Common myeloid progenitor, CD34-positive (primary cell): ENCODE measurements around the gene GMNC.

ENCODE experiments used
- CTCF ChIA-PET: fragments of 350-600 bp; sonication (Branson Sonifier 250); formaldehyde crosslinking; loops from one replicate; lab custom pipeline; 2021; ENCODE audit warnings: antibody characterized with exemption; lab: Charles Lee
- POLR2A ChIA-PET: fragments of 350-600 bp; sonication (Branson Sonifier 250); formaldehyde crosslinking; loops from one replicate; lab custom pipeline; 2021; ENCODE audit warnings: antibody characterized with exemption; lab: Charles Lee
- DNase-seq, 3 donors: peaks; one replicate each; pipeline versions ENCODE4 v3.0.0 to v3.0.0-alpha.2; 2013
- H3K27ac ChIP-seq, 2 experiments: 1 replicate in 1 of 2; 2 replicates in 1 of 2; pipeline ENCODE4 v1.7.0; 2013; ENCODE audit warnings: inconsistent platforms in 2 of 2, low read length in 2 of 2, mild to moderate bottlenecking in 2 of 2, low read depth in 1 of 2, moderate library complexity in 1 of 2; ENCODE audit not compliant: severe bottlenecking in 2 of 2, insufficient read depth in 1 of 2, poor library complexity in 1 of 2
- H3K27me3 ChIP-seq, 5 experiments: replicated peaks in 2 of 5; 1 replicate in 3 of 5; 2 replicates in 2 of 5; pipeline versions ENCODE4 v1.6.1 to v1.7.0; 2013; ENCODE audit warnings: low read length in 4 of 5, mild to moderate bottlenecking in 2 of 5, moderate library complexity in 2 of 5, inconsistent platforms in 1 of 5; ENCODE audit not compliant: insufficient read depth in 5 of 5, control insufficient read depth in 4 of 5
- H3K36me3 ChIP-seq, 4 experiments: 1 replicate in 2 of 4; 2 replicates in 2 of 4; pipeline versions ENCODE4 v1.6.1 to v1.7.0; 2013; ENCODE audit warnings: low read length in 3 of 4, control low read depth in 1 of 4, mild to moderate bottlenecking in 1 of 4; ENCODE audit not compliant: control insufficient read depth in 4 of 4, insufficient read depth in 4 of 4
- H3K4me1 ChIP-seq, 4 experiments: 1 replicate in 3 of 4; 2 replicates in 1 of 4; pipeline versions ENCODE4 v1.6.1 to v1.7.1; 2013; ENCODE audit warnings: low read length in 3 of 4, mild to moderate bottlenecking in 3 of 4, control low read depth in 1 of 4, inconsistent platforms in 1 of 4, moderate library complexity in 1 of 4; ENCODE audit not compliant: control insufficient read depth in 4 of 4, insufficient read depth in 4 of 4; ENCODE audit errors: control extremely low read depth in 1 of 4
- H3K4me3 ChIP-seq, 7 experiments: 1 replicate in 4 of 7; 2 replicates in 3 of 7; pipeline versions ENCODE4 v1.5.1 to v1.7.0; 2013; ENCODE audit warnings: mild to moderate bottlenecking in 7 of 7, low read length in 6 of 7, moderate library complexity in 6 of 7, inconsistent platforms in 2 of 7, low read depth in 2 of 7, control low read depth in 1 of 7; ENCODE audit not compliant: insufficient read depth in 4 of 7, control insufficient read depth in 1 of 7; ENCODE audit errors: extremely low read depth in 1 of 7
- H3K9me3 ChIP-seq, 5 experiments: 1 replicate in 4 of 5; 2 replicates in 1 of 5; pipeline versions ENCODE4 v1.6.1 to v1.7.1; 2013; ENCODE audit warnings: low read length in 4 of 5, mild to moderate bottlenecking in 2 of 5, inconsistent platforms in 1 of 5, low read depth in 1 of 5, moderate library complexity in 1 of 5; ENCODE audit not compliant: control insufficient read depth in 4 of 5, insufficient read depth in 2 of 5; ENCODE audit errors: control extremely low read depth in 1 of 5
- WGBS: methylation state at CpG from one replicate; pipeline ENCODE4 v1.1.5; 2013; ENCODE audit not compliant: insufficient coverage; 5-methylcytosine and 5-hydroxymethylcytosine counted together

GMNC gene

DNA sequence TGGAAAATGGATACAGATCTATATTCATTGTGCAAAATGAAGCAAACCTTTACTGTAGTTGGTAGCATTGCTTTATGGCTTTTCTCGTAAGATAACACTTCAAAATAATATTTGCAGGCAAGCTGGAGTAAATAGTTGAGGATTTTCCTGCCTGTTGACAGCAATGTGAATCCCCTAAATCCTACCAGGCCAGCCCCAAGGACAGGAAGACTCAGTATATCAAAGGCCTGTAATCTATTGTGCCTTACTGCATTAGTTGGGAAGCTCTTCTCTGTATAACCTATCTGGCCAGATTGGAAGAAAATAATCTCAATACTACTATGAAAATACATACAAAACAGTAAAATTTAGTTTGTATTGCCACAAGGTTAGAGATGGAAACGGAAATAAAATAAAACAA, 4.6 kb upstream of the GMNC start:
- DNase-seq = no peak
- H3K4me3 ChIP-seq = no peak overlapping the region
- peaks cover 0 to 10% (median 6%) of the 10 kb centered on the region in 4 experiments for H3K4me1 ChIP-seq
- ChIA-PET CTCF (interaction anchor here (0.8 kb wide), 1 partner anchor 55 kb away, joined by 3 read pairs; no protein-coding TSS in a partner anchor), POLR2A (no interaction called here)
- peaks cover 2 to 50% (median 22%) of the 10 kb centered on the region in 5 experiments for H3K27me3 ChIP-seq
- WGBS = no CpG with 5 or more reads among the region's 2 CpGs
- H3K36me3 ChIP-seq = no peaks in the 10 kb centered on the region
- H3K27ac ChIP-seq = no peak overlapping the region
- no peaks in the 10 kb centered on the region for H3K9me3 ChIP-seq

DNA sequence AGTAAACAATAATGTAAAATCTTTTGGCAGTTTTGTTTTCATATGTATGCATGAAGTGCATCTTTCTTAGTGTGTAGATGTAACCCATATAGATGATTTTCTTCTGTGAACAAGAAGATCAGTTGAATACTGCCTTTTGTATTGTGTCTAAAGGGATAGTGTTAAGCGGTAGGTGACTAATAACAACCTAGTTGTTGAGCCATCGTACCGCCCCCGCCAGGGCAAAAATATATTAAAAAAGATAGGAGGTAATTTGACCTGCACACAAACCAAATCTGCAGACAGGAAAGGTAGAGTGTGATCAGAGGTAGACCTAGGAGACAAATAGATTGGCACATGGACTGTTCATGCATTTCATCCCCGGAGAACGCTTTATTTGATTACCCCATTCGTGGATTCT, 3.3 kb upstream of the GMNC start:
- 57% methylated on average over 1 of the region's 7 CpGs for WGBS
- no peak overlapping the region for H3K4me3 ChIP-seq
- no peak overlapping the region for H3K27ac ChIP-seq
- no peaks in the 10 kb centered on the region for H3K9me3 ChIP-seq
- H3K4me1 ChIP-seq = peaks cover 0 to 10% (median 6%) of the 10 kb centered on the region in 4 experiments
- no peak for DNase-seq
- CTCF ChIA-PET = no interaction called here
- no peaks in the 10 kb centered on the region for H3K36me3 ChIP-seq
- POLR2A ChIA-PET = no interaction called here
- peaks cover 4 to 60% (median 35%) of the 10 kb centered on the region in 5 experiments for H3K27me3 ChIP-seq

DNA sequence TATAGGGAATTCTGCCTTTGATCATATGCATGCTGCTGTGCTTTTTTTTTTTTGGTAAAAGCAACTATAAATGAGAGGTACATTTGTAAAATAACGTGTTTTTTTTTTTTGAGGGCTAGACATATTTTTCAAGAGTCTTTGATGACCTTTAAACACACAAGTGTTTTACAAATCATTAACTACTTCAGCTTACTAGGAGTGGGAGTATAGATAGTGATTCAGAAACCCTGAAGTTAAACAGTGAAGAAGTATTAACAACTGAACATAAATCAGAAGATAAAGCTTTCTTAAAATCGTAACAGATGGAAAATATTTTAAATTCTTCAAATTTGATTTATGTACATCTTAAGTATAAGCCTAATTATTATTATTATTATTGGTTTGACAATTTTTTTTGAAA, 2.9 kb upstream of the GMNC start:
- no peaks in the 10 kb centered on the region for H3K36me3 ChIP-seq
- peaks cover 7 to 63% (median 38%) of the 10 kb centered on the region in 5 experiments for H3K27me3 ChIP-seq
- H3K4me1 ChIP-seq = peaks cover 0 to 10% (median 6%) of the 10 kb centered on the region in 4 experiments
- H3K27ac ChIP-seq = no peak overlapping the region
- whole genome bisulfite sequencing = no CpG with 5 or more reads among the region's 2 CpGs
- no peak for DNase-seq
- ChIA-PET CTCF (no interaction called here), POLR2A (interaction anchor here (0.6 kb wide), 1 partner anchor 78 kb away, joined by 3 read pairs; no protein-coding TSS in a partner anchor)
- H3K4me3 ChIP-seq = no peak overlapping the region
- H3K9me3 ChIP-seq = no peaks in the 10 kb centered on the region

DNA sequence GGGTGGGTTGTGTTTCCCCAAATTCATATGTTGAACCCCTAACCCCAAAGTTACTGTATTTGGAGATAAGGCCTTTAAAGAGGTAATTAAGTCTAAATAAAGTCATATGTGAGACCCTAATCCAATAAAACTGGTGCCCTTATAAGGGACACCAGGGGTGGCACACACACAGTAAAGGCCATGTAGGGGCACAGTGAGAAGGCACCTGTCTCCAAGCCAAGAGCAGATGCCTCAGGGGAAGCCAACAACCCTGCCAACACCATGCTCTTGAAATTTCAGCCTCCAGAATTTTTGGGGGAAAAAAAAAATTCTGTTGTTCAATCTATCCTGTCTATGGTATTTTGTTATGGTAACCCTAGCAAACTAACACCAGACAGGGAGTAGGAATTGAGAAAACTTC, 1.5 kb upstream of the GMNC start:
- ChIA-PET POLR2A (no interaction called here), CTCF (interaction anchor here (0.7 kb wide), 1 partner anchor 63 kb away, joined by 3 read pairs; no protein-coding TSS in a partner anchor)
- Histone ChIP-seq H3K27ac (no peak overlapping the region), H3K4me3 (no peak overlapping the region), H3K4me1 (peaks cover 0 to 10% (median 6%) of the 10 kb centered on the region in 4 experiments), H3K36me3 (no peaks in the 10 kb centered on the region), H3K9me3 (no peaks in the 10 kb centered on the region), H3K27me3 (peaks cover 9 to 64% (median 41%) of the 10 kb centered on the region in 5 experiments)
- no peak for DNase-seq

DNA sequence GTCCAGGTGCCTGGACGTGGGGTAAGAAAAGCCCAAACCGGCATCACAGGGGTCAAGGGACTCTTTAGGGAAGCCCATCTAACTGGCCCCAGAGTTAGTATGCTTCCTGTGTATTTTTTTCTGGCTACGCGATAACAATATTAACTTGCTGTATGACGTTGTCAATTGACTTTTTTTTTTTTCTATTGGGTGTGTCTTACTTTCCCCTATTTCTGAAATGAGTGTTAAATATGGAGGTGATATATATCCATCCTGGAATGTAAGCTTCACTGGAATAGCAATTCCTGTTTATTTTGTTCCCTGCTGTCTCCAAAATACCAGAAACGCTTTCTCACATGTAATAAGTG, 598 bp upstream of the GMNC start:
- POLR2A ChIA-PET = no interaction called here
- Histone ChIP-seq H3K9me3 (no peaks in the 10 kb centered on the region), H3K27ac (no peak overlapping the region), H3K4me1 (peaks cover 0 to 10% (median 6%) of the 10 kb centered on the region in 4 experiments), H3K36me3 (no peaks in the 10 kb centered on the region), H3K27me3 (peaks cover 9 to 64% (median 41%) of the 10 kb centered on the region in 5 experiments), H3K4me3 (peak overlapping the region; percentile 6 to 72 (median 57))
- CTCF ChIA-PET = interaction anchor here (1.7 kb wide), 1 partner anchor 188 kb away, joined by 5 read pairs; no protein-coding TSS in a partner anchor
- WGBS = 3% methylated on average over 2 of the region's 6 CpGs
- peak in 2 of 3 donors; percentile 23 to 41 for DNase-seq

DNA sequence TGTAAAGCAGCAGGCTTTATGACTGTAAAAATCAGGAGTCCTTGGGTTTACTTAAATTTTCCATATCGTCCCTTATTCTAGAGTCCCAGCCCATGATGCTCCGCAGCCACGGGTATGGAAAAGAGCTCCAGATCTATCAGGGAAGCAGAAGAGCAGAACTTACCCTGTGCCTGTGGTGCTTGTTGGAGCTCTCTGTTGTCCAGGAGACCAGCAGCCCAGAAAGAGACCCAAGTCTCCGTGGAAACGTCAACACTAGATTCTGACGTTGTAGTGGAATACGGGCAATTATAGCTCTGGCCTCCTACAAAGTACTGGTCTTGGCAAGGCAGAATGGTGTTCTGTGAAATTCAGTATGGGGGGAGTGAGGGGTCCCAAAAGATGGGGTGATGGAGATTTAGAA, 2.0 kb downstream of the GMNC start:
- ChIA-PET CTCF (no interaction called here), POLR2A (no interaction called here)
- Histone ChIP-seq H3K4me3 (no peak overlapping the region), H3K27ac (no peak overlapping the region), H3K9me3 (no peaks in the 10 kb centered on the region), H3K27me3 (peaks cover 9 to 55% (median 38%) of the 10 kb centered on the region in 5 experiments), H3K4me1 (peaks cover 0 to 10% (median 6%) of the 10 kb centered on the region in 4 experiments), H3K36me3 (no peaks in the 10 kb centered on the region)
- WGBS = 79% methylated on average over 7 of the region's 7 CpGs
- DNase-seq = no peak

DNA sequence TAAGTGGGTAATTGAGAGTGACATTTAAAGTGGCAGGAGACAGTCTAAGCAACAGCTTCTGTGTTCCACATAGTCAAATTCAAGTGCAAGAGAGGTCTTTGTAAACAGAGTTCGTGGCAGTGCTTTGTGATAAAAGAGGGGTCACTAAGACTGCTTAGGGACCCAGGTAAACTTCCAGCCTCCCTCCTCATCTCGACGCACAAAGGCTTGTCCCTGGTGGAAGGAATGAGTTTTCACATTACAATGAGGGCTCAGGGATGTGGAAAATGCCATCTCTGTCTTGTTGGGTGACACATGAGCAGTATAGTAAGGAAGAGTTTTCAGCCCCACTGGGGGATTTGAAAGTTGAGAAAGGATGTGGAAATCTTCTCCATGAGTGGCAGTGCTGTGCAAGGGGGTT, 7.3 kb downstream of the GMNC start:
- no peak overlapping the region for H3K4me3 ChIP-seq
- ChIA-PET CTCF (no interaction called here), POLR2A (no interaction called here)
- H3K36me3 ChIP-seq = no peaks in the 10 kb centered on the region
- peaks cover 0 to 7% (median 2%) of the 10 kb centered on the region in 5 experiments for H3K27me3 ChIP-seq
- no peak overlapping the region for H3K27ac ChIP-seq
- no peak for DNase-seq
- WGBS = 86% methylated on average over 3 of the region's 3 CpGs
- H3K9me3 ChIP-seq = no peaks in the 10 kb centered on the region
- peaks cover 0 to 10% (median 0%) of the 10 kb centered on the region in 4 experiments for H3K4me1 ChIP-seq
